Frontal cortex (tissue), 4 donors: ENCODE results near the gene NUDT14. TPM values are rescaled to one million over a fixed set of nuclear protein-coding genes. Genes with fewer than 3 reads are reported as not detected.

Experiments used
- DNase-seq, 2 donors: peaks; one replicate each; pipeline ENCODE4 v3.0.0; 2012; ENCODE audit warnings: low spot score in 2 of 2
- FAIRE-seq: peaks from 2 replicates; lab custom pipeline; 2012; peaks lifted over from hg19 to GRCh38; lab: Jason Lieb, UNC
- small RNA-seq: library from RNA; depleted of rRNA; stranded (forward); fragments of <200 nt; gene quantifications from one replicate; pipeline ENCODE3, GENCODE V24; 2014
- total RNA-seq: library from RNA; depleted of rRNA; stranded (reverse); fragments of >200 nt; gene quantifications from one replicate; pipeline ENCODE4 v1.2.3, GENCODE V29; 2014
- donor health status: control.
- donor health status: control.
- donor health status: control.

NUDT14 gene
- total RNA-seq, 1 donor from 2014 or later = 32.6 TPM

GRCh38 chr14:105123064-105123665 lies 57.9 kb downstream of the NUDT14 start:
- FAIRE-seq = no peak
- no peak for DNase-seq

Small RNAs within 50 kb of the gene (small RNA-seq; reads per million reads assigned to genes)
- gene MIR6765 = 0.08 reads per million

Other genes starting within 250 kb of the NUDT14 start
- gene AHNAK2, start 202.9 kb downstream of the NUDT14 start, total RNA-seq = 20.0 TPM
- gene CLBA1, start 195.5 kb downstream of the NUDT14 start, total RNA-seq = 13.0 TPM
- gene CDCA4, start 160.2 kb downstream of the NUDT14 start, total RNA-seq = 11.0 TPM
- 1.2 TPM for gene GPR132, start 115.9 kb downstream of the NUDT14 start, total RNA-seq
- 21.2 TPM for gene JAG2, start 12.5 kb downstream of the NUDT14 start, total RNA-seq
- gene BTBD6, start 67.2 kb upstream of the NUDT14 start, total RNA-seq = 52.2 TPM
- gene BRF1, start 119.7 kb upstream of the NUDT14 start, total RNA-seq = 60.7 TPM
- gene PACS2, start 133.4 kb upstream of the NUDT14 start, total RNA-seq = 73.0 TPM
- gene TEX22, start 217.2 kb upstream of the NUDT14 start, total RNA-seq = 0.41 TPM
- gene MTA1, start 238.5 kb upstream of the NUDT14 start, total RNA-seq = 42.0 TPM